K562 (cell line): ENCODE data around the gene CREG1. TPM values are rescaled to one million over a fixed set of nuclear protein-coding genes. Genes with fewer than 3 reads are reported as not detected.

ENCODE experiments used
- BCOR ChIP-seq: fragments of 450-650 bp; IDR thresholded peaks from 2 replicates; pipeline ENCODE4 v1.6.1; 2016
- BMI1 ChIP-seq: fragments of 150-350 bp; IDR thresholded peaks from 2 replicates; pipeline ENCODE4 v1.6.1; 2014; ENCODE audit warnings: low read length
- BRD9 ChIP-seq: fragments of 450-650 bp; IDR thresholded peaks from 2 replicates; pipeline ENCODE4 v1.6.1; 2018; ENCODE audit warnings: low read depth; ENCODE audit not compliant: partially characterized antibody
- CEBPG ChIP-seq, 3 experiments: fragments of 200-800 bp in 1 of 3; sonication (Bioruptor generic) in 1 of 3; sonication (generic) in 1 of 3; formaldehyde crosslinking in 1 of 3; IDR thresholded peaks in 2 of 3; conservative IDR thresholded peaks in 1 of 3; 2 replicates each; pipeline versions ENCODE4 v1.6.1 to v1.8.0; 2016 to 2022; ENCODE audit warnings: missing compliant biosample characterization in 2 of 3, missing genetic modification characterization in 2 of 3, mild to moderate bottlenecking in 1 of 3, missing genetic modification reagents in 1 of 3
- DIDO1 ChIP-seq: fragments of 450-650 bp; IDR thresholded peaks from 2 replicates; pipeline ENCODE4 v1.6.1; 2016; ENCODE audit warnings: low read depth, missing biosample characterization, missing genetic modification characterization
- HDAC3 ChIP-seq: fragments of 450-650 bp; IDR thresholded peaks from 2 replicates; pipeline ENCODE4 v1.6.1; 2018; ENCODE audit warnings: borderline replicate concordance, mild to moderate bottlenecking, moderate library complexity; ENCODE audit not compliant: partially characterized antibody
- JUNB ChIP-seq: fragments of 450-650 bp; formaldehyde crosslinking; conservative IDR thresholded peaks from 2 replicates; pipeline ENCODE4 v1.4.0; 2020; ENCODE audit warnings: mild to moderate bottlenecking
- NELFE ChIP-seq: IDR thresholded peaks from 2 replicates; pipeline ENCODE4 v1.6.1; 2011; ENCODE audit warnings: mild to moderate bottlenecking; ENCODE audit not compliant: insufficient read depth, insufficient read length
- POLR2G ChIP-seq: fragments of 200-400 bp; formaldehyde crosslinking; IDR thresholded peaks from 2 replicates; pipeline ENCODE4 v1.6.1; 2017; ENCODE audit warnings: low read depth, mild to moderate bottlenecking, antibody characterized with exemption, low read length, moderate library complexity
- SRF ChIP-seq, 2 experiments: fragments of 250-450, 450-650 bp in 1 of 2; sonication (Bioruptor Pico) in 1 of 2; sonication (generic) in 1 of 2; formaldehyde crosslinking; IDR thresholded peaks; 2 replicates each; pipeline versions ENCODE4 v1.5.0 to v1.5.1; 2020 to 2022; ENCODE audit warnings: mild to moderate bottlenecking in 1 of 2, missing genetic modification reagents in 1 of 2
- SRSF3 ChIP-seq: fragments of 200-400 bp; formaldehyde crosslinking; IDR thresholded peaks from 2 replicates; pipeline ENCODE4 v1.6.1; 2016; ENCODE audit warnings: mild to moderate bottlenecking, low read length, moderate library complexity; ENCODE audit not compliant: insufficient read depth
- TEAD4 ChIP-seq, 2 experiments: sonication (generic) in 1 of 2; formaldehyde crosslinking in 1 of 2; IDR thresholded peaks; 2 replicates each; pipeline versions ENCODE4 v1.6.1 to v1.8.0; 2012 to 2022; ENCODE audit warnings: borderline replicate concordance in 1 of 2, inconsistent platforms in 1 of 2, low read length in 1 of 2, mild to moderate bottlenecking in 1 of 2, missing genetic modification reagents in 1 of 2
- ZNF644 ChIP-seq: fragments of 200-800 bp; sonication (Bioruptor generic); IDR thresholded peaks from 2 replicates; pipeline ENCODE4 v1.6.1; 2016; ENCODE audit warnings: low read depth, missing genetic modification characterization, missing compliant biosample characterization
- ZNF707 ChIP-seq: fragments of 250-450 bp; sonication (Bioruptor Pico); conservative IDR thresholded peaks from 2 replicates; pipeline ENCODE4 v1.8.0; 2022; ENCODE audit warnings: inconsistent platforms, mild to moderate bottlenecking, moderate library complexity
- polyA plus RNA-seq, 8 experiments: library from polyadenylated mRNA; depleted of rRNA in 4 of 8; stranded (reverse) in 5 of 8; unstranded in 3 of 8; fragments of >200 nt; fragmentation: Nextera tagmentation in 2 of 8; fragmentation: Illumina TruSeq in 1 of 8; extraction: Ambion mirVana in 2 of 8; extraction: Trizol in 1 of 8; gene quantifications; 2 replicates each; pipeline versions ENCODE4 v1.2.1 to v1.2.3, GENCODE V29; 2011 to 2014; ENCODE audit warnings: inconsistent platforms in 1 of 8, missing spikeins in 1 of 8
- total RNA-seq, 7 experiments: library from RNA; depleted of rRNA in 6 of 7; stranded (reverse); fragments of >200 nt in 6 of 7; fragmentation: Illumina TruSeq in 2 of 7; extraction: Trizol in 2 of 7; gene quantifications; 2 replicates each; pipeline versions ENCODE4 v1.2.1 to v1.2.3, GENCODE V29; 2011 to 2021; ENCODE audit warnings: low replicate concordance in 1 of 7
- TF ChIP-seq, protein P1 (sequence below): fragments of 450-650 bp; IDR thresholded peaks from 2 replicates; pipeline ENCODE4 v1.6.1; 2016
- TF ChIP-seq, protein P2 (sequence below): sonication (generic); formaldehyde crosslinking; IDR thresholded peaks from 2 replicates; pipeline ENCODE4 v1.9.0; 2022; ENCODE audit warnings: mild to moderate bottlenecking, missing genetic modification reagents

The CREG1 gene
- total and polyA plus RNA-seq, 9 of the 15 experiments (the other 6 are each of a cell fraction or from before 2014, with no cell fraction given): 45.7 to 272 (median 161) TPM

DNA sequence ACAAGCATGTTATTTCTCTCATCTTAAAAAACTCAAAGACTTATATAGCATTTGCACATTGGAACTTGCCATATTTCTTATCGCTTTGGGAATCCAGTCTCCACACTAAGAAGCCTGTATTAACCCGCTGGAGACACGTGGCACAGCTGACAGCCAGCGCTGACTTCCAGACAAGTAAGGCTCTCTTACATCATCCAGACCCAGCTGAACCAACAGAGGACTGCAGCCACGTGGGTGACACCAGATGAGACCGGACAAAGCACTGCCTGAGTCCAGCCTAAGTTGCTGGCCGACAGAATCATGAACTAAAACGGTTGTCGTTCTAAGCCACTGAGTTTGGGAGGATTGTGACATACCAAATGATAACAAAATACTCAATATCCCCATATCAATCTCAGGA lies 28.9 kb downstream of the CREG1 start (continued):
- TF ChIP-seq ZNF707 (CRISPR knock-in tag) (no peak), ZNF644 (tag) (no peak), JUNB (CRISPR knock-in tag) (no peak), BRD9 (no peak), SRF (CRISPR knock-in tag; IDR thresholded peaks at IDR 0.05) (no peak; a peak in 1 of 4 replicates), SRSF3 (no peak), TEAD4 (IDR thresholded peaks at IDR 0.05; ENCODE audit: low read length) (0 out of 2 replicates have a peak, but pooled peaks have one; percentile 7), TEAD4 (CRISPR knock-in tag; IDR thresholded peaks at IDR 0.05; ENCODE audit: borderline replicate concordance) (no peak), CEBPG (CRISPR knock-in tag; IDR thresholded peaks at IDR 0.05) (peak; percentile 88), CEBPG (tag; conservative IDR thresholded peaks at IDR 0.05 in 1 of 2, IDR thresholded peaks at IDR 0.05 in 1 of 2) (peak; percentile 80 to 93), DIDO1 (tag) (no peak), BMI1 (no peak), BCOR (no peak), POLR2G (no peak), NELFE (no peak), HDAC3 (no peak)
- TF ChIP-seq, protein P1, sequence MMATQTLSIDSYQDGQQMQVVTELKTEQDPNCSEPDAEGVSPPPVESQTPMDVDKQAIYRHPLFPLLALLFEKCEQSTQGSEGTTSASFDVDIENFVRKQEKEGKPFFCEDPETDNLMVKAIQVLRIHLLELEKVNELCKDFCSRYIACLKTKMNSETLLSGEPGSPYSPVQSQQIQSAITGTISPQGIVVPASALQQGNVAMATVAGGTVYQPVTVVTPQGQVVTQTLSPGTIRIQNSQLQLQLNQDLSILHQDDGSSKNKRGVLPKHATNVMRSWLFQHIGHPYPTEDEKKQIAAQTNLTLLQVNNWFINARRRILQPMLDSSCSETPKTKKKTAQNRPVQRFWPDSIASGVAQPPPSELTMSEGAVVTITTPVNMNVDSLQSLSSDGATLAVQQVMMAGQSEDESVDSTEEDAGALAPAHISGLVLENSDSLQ: peak; percentile 65
- TF ChIP-seq, protein P2, sequence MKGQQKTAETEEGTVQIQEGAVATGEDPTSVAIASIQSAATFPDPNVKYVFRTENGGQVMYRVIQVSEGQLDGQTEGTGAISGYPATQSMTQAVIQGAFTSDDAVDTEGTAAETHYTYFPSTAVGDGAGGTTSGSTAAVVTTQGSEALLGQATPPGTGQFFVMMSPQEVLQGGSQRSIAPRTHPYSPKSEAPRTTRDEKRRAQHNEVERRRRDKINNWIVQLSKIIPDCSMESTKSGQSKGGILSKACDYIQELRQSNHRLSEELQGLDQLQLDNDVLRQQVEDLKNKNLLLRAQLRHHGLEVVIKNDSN (CRISPR knock-in tag): peak; percentile 74
